NAMALWA (cell line): Measurements from ENCODE around the gene SPAG5.
A peak's percentile ranks its signal among the peaks of the same experiment; 100 is the strongest.

Source experiments
- DNase-seq: peaks from one replicate; pipeline ENCODE4 v3.0.0-alpha.2; 2015; ENCODE audit warnings: low spot score

SPAG5 gene, protein sequence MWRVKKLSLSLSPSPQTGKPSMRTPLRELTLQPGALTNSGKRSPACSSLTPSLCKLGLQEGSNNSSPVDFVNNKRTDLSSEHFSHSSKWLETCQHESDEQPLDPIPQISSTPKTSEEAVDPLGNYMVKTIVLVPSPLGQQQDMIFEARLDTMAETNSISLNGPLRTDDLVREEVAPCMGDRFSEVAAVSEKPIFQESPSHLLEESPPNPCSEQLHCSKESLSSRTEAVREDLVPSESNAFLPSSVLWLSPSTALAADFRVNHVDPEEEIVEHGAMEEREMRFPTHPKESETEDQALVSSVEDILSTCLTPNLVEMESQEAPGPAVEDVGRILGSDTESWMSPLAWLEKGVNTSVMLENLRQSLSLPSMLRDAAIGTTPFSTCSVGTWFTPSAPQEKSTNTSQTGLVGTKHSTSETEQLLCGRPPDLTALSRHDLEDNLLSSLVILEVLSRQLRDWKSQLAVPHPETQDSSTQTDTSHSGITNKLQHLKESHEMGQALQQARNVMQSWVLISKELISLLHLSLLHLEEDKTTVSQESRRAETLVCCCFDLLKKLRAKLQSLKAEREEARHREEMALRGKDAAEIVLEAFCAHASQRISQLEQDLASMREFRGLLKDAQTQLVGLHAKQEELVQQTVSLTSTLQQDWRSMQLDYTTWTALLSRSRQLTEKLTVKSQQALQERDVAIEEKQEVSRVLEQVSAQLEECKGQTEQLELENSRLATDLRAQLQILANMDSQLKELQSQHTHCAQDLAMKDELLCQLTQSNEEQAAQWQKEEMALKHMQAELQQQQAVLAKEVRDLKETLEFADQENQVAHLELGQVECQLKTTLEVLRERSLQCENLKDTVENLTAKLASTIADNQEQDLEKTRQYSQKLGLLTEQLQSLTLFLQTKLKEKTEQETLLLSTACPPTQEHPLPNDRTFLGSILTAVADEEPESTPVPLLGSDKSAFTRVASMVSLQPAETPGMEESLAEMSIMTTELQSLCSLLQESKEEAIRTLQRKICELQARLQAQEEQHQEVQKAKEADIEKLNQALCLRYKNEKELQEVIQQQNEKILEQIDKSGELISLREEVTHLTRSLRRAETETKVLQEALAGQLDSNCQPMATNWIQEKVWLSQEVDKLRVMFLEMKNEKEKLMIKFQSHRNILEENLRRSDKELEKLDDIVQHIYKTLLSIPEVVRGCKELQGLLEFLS

DNA sequence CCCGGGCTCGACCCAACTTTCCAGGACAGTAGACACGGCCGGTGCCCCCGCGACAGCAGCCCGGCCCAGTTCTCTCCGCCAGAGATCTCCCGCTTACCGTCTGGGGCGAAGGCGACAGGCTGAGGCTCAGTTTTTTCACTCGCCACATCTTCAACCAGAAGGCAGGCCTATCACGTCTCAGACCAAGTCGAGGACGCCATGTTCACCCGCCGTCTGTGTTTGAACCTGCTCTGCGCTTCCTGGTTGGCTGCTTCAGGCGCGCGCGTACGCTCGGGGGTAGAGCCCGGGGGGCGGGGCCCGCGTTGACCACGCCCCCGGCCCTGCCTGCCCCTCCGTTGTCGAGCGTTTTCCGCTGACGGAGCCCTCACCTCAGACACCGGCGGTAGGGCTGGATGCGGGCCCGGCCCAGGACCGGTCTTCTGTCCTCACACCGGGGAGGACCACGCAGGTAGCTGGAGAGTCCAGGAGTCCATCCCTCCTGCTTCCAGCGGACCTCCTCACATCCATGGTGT is at the start of gene SPAG5:
Gene SPAG5 (minus strand): TSS at position 227 of the 512 bp plus-strand sequence. CDS start 79 bp downstream, at position 148.
- peak; percentile 97 for DNase-seq

DNA sequence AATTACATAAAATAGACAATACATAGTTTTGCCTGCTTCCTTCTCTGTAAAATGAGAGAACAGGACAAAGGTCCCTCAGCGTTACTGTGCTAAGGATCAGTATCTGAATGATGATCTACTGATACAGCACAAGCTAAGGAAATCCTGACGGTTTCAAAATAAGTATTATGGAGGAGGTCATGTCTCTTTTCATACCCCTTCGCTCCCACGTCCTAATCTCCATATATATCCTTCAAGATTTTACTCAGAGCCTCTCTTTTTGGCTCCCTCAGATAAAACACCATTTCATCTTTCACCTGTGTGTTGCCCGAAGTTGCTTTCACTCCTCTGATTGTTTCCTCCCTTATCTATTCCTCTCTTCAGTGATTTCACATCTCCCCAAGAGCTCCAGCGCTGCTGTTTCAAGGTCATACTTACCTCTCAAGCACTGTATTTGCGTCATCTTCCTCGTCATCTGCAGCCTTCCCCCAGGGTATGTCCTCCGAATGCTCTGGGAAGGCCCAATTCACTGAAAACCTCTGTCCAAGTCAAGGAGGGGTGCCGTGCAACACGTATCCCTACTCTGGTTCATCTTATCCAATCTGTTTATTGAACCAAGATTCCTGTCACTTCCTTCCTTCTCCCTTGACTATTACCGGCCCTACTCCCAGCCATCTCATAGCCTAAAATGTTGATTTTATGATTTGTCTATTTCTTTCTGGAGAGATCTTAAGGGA is 47.4 kb upstream of the SPAG5 start:
- DNase-seq: peak; percentile 11

DNA sequence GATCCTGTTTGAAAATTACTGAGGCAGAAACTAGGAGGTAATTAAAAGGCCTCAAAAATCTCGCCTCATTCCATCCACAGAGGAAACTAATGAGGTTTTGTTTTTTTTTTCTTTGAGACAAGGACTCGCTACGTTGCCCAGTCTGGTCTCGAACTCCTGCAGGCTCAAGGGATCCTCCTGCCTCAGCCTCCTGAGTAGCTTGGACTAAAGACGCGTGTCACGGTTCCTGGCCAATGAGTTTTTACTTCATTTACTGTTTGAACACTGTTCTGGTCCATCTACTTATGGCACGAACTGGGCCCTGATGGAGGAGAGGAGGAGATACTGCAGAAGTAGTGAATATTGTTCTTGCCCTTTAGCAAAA is 46.7 kb upstream of the SPAG5 start:
- DNase-seq: no peak

DNA sequence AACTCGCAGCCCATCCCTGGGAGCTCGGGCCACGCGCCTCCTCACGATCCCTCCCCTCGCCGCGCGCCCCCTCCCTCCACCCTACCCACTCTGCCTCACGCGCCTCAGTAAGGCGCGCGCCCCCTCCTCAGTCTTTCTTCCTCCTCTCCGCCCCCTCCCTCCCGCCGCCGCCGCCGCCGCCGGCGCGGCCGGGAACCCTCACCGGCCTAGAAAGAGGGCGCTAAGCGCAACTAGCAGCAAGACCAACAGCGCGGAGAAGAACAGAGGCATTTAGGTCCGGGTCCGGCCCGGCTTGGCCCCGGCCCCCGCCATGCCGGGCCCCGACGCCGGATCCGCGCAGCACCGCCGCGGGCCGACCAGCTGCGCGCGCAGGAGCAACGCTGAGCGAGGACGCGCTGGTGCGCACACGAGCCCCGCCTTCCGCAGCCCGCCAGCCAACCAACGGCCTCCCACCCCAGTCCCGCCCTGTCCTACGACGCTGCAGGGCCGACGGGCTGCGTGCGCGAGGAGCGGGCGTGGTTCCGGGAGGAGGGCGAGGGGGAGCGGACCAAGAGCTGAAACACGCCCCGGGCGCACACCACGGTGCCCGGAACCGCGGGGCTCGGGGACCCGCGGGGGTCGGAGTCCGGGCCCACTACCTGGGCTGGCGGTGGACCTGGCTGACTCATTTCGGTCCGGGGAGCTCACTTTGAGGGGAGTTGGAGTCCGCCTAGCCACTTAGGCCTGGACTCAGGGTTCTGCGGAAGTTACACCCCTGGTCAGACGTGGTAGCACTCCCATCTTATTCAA is 46.2 kb upstream of the SPAG5 start, which contains the start of gene BLTP2:
Gene BLTP2 (minus strand): TSS at position 372 of the 789 bp plus-strand sequence. CDS start 102 bp downstream, at position 270.
- peak; percentile 96 for DNase-seq

GRCh38 chr17:28643983-28644786 is 45.4 kb upstream of the SPAG5 start:
- peak; percentile 77 for DNase-seq

DNA sequence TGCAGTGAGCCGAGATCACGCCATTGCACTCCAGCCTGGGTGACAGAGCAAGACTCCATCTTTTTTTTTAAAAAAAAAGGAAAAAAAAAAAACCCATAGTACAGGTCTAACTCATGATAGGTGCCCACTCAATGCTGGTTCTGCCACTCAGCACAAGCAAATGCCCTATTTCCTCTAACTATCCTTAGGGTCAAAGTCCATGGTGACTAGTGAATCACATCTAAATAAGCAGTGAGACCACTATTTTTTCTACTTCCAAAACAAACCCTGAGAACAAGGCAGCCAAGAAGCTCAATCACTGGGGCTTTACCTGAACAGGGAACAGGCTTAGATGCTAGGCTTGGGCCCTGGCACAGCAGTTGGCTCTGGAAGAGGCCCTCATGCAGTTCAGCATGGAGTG is 42.8 kb upstream of the SPAG5 start:
- DNase-seq: no peak

DNA sequence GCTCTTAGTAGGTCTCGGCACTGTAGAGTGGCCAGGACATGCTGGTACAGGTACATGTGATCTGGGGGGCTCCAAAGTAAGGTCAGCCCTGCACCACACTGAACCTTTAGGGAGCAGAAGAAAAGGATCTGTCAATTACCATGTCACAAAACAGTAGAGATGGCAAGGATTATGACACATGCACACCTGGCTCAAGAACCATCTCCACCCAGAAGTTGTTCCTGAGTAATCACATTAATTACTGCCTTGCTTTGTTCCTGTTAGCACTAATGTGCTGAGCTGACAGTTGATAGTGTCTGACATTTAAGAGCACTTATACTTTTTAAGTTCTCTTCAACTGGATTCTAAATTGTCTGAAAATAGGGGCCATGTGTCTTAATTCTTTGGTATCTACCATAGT is 36.7 kb upstream of the SPAG5 start:
- no peak for DNase-seq

GRCh38 chr17:28634206-28634865 is 35.5 kb upstream of the SPAG5 start:
- DNase-seq: no peak

GRCh38 chr17:28626818-28627217 is 28.0 kb upstream of the SPAG5 start:
- DNase-seq: no peak

- DNase-seq: no peak
Observed at GRCh38 chr17:28624148-28624547, 25.3 kb upstream of the SPAG5 start.

GRCh38 chr17:28623696-28624095 is 24.9 kb upstream of the SPAG5 start:
- DNase-seq: no peak

DNA sequence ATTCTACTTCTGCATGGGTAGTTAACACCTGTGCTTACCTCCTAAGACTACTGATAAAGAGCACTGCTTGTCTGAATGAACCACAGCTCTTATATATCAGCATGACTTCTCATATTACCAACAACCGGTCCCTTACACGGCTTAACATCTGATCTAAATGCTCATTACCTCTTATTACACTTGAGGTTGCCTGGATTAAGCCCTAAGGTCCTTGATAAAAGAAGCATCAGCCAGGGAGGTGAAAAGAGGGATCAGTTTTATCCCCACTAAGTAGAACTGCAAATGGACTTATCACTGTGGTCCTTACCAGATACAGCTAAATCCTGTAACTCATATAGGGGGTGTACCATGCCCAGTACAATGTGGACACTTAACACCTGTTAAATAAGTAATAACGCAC is 23.4 kb upstream of the SPAG5 start:
- DNase-seq: no peak

- no peak for DNase-seq
Observed at GRCh38 chr17:28620010-28620409, 21.2 kb upstream of the SPAG5 start.

DNA sequence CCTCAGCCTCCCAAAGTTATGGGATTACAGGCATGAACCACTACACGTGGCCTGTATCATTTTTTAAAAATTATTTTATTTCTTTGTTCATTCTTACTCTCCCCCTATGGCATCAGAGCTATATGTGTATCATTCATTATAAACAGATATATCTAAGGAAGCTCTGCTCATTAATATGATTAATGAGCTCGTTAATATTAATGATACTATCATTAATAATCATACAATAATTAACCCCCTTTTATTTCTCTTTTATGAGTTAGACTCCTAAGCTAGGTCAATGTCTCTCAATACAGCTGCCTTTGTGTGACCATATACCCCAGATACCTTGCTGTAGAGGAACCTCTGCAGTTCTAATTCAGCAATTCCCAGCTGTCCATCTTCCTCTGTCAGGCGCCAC is 19.6 kb upstream of the SPAG5 start:
- DNase-seq: no peak

- DNase-seq: no peak
Observed at GRCh38 chr17:28616281-28616680, 17.5 kb upstream of the SPAG5 start.

GRCh38 chr17:28615260-28615940 is 16.6 kb upstream of the SPAG5 start:
- DNase-seq: no peak

DNA sequence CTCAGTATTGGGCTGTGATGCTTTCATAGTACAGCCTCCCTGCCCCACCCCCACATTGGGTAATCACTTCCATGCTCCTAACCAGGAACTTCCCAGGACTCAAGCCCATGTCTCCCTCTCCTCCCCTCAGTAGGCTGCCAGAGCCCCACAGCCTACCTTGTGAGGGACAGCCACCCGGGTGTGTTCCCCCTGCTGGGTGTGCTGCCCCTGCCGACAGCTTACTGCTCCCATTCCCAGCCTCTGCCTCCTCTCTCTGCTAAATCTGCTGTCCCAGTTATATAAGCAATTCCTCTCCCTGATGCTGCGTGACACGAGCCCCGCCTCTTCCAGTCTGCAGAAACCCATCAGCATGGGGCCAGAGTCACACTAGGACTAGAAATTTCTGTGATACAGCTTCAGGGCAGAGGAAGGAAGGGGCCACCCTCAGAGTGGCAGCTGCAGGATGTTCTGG is 15.1 kb upstream of the SPAG5 start, which contains the start of gene RSKR:
Gene RSKR (minus strand): TSS at position 255 of the 451 bp plus-strand sequence. CDS start 24 bp downstream, at position 231.
- no peak for DNase-seq
